NCI-H510A treated with DMSO at 0.1 percent for 48 hours (cell line): ENCODE results near the gene IRS1.

ENCODE experiments used
- DNase-seq: peaks from one replicate; lab custom pipeline; 2025; lab: John Stamatoyannopoulos, UW

The IRS1 gene

GRCh38 chr2:226791056-226791486 lies 8.5 kb downstream of the IRS1 start:
- peak; percentile 72 for DNase-seq

- no peak for DNase-seq
Measured at GRCh38 chr2:226790431-226790830, 9.2 kb downstream of the IRS1 start.

GRCh38 chr2:226790011-226790410 lies 9.6 kb downstream of the IRS1 start:
- no peak for DNase-seq

GRCh38 chr2:226788881-226789490 lies 10.6 kb downstream of the IRS1 start:
- no peak for DNase-seq

GRCh38 chr2:226788064-226788463 lies 11.6 kb downstream of the IRS1 start:
- DNase-seq, result no peak

- DNase-seq, result no peak
Measured at GRCh38 chr2:226783885-226784284, 15.7 kb downstream of the IRS1 start.

GRCh38 chr2:226782092-226782713 lies 17.4 kb downstream of the IRS1 start:
- DNase-seq, result no peak

GRCh38 chr2:226780431-226780830 lies 19.2 kb downstream of the IRS1 start:
- no peak for DNase-seq

- DNase-seq, result no peak
Measured at GRCh38 chr2:226777611-226778010, 22.0 kb downstream of the IRS1 start.

- DNase-seq, result no peak
Measured at GRCh38 chr2:226776104-226776503, 23.5 kb downstream of the IRS1 start.

GRCh38 chr2:226775032-226775509 lies 24.5 kb downstream of the IRS1 start:
- no peak for DNase-seq

- DNase-seq, result no peak
Measured at GRCh38 chr2:226773291-226773690, 26.3 kb downstream of the IRS1 start.

- DNase-seq, result no peak
Measured at GRCh38 chr2:226772389-226773179, 27.0 kb downstream of the IRS1 start.

- DNase-seq, result no peak
Measured at GRCh38 chr2:226771067-226771466, 28.6 kb downstream of the IRS1 start.

GRCh38 chr2:226767056-226767813 lies 32.4 kb downstream of the IRS1 start:
- DNase-seq, result no peak

GRCh38 chr2:226766352-226767055 lies 33.1 kb downstream of the IRS1 start:
- no peak for DNase-seq

- no peak for DNase-seq
Measured at GRCh38 chr2:226763320-226763719, 36.3 kb downstream of the IRS1 start.

GRCh38 chr2:226761195-226761583 lies 38.4 kb downstream of the IRS1 start:
- DNase-seq, result no peak

- no peak for DNase-seq
Measured at GRCh38 chr2:226760412-226761194, 39.0 kb downstream of the IRS1 start.

GRCh38 chr2:226759768-226760167 lies 39.9 kb downstream of the IRS1 start:
- DNase-seq, result no peak
